ENCODE results near the gene XXYLT1.

XXYLT1 gene

GRCh38 chr3:195143221-195143620, 127.7 kb downstream of the XXYLT1 start:
- peak; percentile 55 for DNase-seq (ENCODE audit: low read depth)
- TF ChIP-seq CTCF (conservative IDR thresholded peaks at IDR 0.05; ENCODE audit: control insufficient read depth, insufficient read depth, low read depth, low read length), result no peak
- no peak overlapping the region for H3K4me3 ChIP-seq (ENCODE audit: control insufficient read depth, low read depth, low read length)

- no peak for DNase-seq (ENCODE audit: low read depth)
- no peak for TF ChIP-seq CTCF (conservative IDR thresholded peaks at IDR 0.05; ENCODE audit: control insufficient read depth, insufficient read depth, low read depth, low read length)
- H3K4me3 ChIP-seq (ENCODE audit: control insufficient read depth, low read depth, low read length), result no peak overlapping the region
Measured at GRCh38 chr3:195142519-195142918, 128.4 kb downstream of the XXYLT1 start.

- DNase-seq (ENCODE audit: low read depth), result no peak
- H3K4me3 ChIP-seq (ENCODE audit: control insufficient read depth, low read depth, low read length), result no peak overlapping the region
- no peak for TF ChIP-seq CTCF (conservative IDR thresholded peaks at IDR 0.05; ENCODE audit: control insufficient read depth, insufficient read depth, low read depth, low read length)
Measured at GRCh38 chr3:195140816-195141793, 129.9 kb downstream of the XXYLT1 start.

DNA sequence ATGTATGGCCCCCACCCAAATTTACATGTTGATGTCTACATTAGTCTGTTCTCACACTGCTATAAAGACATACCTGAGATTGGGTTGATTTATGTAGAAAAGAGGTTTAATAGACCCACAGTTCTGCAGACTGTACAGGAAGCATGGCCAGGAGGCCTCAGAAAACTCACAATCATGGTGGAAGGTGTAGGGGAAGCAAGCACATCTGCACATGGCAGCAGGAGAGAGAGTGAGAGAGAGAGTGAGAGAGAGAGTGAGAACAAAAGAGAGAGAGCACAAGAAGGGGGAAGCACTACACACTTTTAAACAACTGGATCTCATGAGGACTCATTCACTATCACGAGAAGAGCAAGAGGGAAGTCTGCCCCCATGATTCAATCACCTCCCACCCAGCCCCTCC, 130.5 kb downstream of the XXYLT1 start:
- no peak for TF ChIP-seq CTCF (conservative IDR thresholded peaks at IDR 0.05; ENCODE audit: control insufficient read depth, insufficient read depth, low read depth, low read length)
- no peak for DNase-seq (ENCODE audit: low read depth)
- H3K4me3 ChIP-seq (ENCODE audit: control insufficient read depth, low read depth, low read length), result no peak overlapping the region

- TF ChIP-seq CTCF (conservative IDR thresholded peaks at IDR 0.05; ENCODE audit: control insufficient read depth, insufficient read depth, low read depth, low read length), result no peak
- peak; percentile 48 for DNase-seq (ENCODE audit: low read depth)
- H3K4me3 ChIP-seq (ENCODE audit: control insufficient read depth, low read depth, low read length), result no peak overlapping the region
Measured at GRCh38 chr3:195139876-195140240, 131.1 kb downstream of the XXYLT1 start.

DNA sequence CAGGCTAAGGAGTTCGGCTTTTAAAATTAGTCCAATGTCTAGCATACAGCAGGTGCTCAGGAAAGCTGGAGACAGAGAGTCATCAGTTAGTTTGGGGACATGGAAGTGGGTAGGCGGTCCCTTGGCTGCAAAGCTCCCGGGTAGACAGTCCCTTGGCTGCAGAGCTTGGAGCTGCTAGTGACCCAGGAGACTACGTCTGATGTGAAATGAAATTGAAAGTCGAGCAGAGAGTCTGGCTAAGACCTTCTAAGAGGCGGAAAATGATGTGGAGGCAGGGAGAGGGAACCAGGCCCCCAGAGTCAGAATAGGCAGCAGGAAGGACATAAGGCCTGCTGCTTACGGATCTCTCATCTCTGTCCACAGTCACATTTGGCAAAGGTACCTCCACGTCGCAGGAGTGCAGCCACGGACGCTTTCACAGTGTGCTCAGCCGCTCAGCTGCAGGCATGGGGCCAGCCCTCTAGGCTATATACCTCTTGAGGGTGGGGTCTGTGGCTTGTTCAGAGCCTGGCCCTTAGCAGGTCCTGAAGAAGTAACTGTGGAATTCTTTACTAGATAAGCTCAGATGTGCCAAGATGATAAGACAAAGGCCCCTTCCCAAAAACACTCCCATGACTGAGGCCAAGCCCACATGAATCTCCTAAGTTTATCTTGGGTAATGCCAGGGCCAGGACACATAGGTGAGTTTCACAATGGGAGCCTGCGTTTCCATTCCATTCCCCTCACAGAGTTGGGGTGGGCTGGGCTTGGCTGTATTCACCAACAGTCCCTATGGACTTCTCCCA, 131.7 kb downstream of the XXYLT1 start:
- no peak overlapping the region for H3K4me3 ChIP-seq (ENCODE audit: control insufficient read depth, low read depth, low read length)
- no peak for TF ChIP-seq CTCF (conservative IDR thresholded peaks at IDR 0.05; ENCODE audit: control insufficient read depth, insufficient read depth, low read depth, low read length)
- DNase-seq (ENCODE audit: low read depth), result no peak

All from fibroblast of mammary gland (primary cell).